HG03196 (cell line): ENCODE measurements around the gene PIP4K2A.
"Not testable (repeated sequence)": the region's sequence is repeated elsewhere in the genome, so short reads cannot be mapped to it uniquely, and the experiment has no call there.

Experiments used
- ATAC-seq: cut with Tn5 transposase; IDR thresholded peaks from one replicate; pipeline ENCODE4 v1.9.1; 2021; ENCODE audit not compliant: unreplicated experiment

PIP4K2A gene

GRCh38 chr10:22697101-22697500, 17.3 kb downstream of the PIP4K2A start:
- no peak for ATAC-seq

DNA sequence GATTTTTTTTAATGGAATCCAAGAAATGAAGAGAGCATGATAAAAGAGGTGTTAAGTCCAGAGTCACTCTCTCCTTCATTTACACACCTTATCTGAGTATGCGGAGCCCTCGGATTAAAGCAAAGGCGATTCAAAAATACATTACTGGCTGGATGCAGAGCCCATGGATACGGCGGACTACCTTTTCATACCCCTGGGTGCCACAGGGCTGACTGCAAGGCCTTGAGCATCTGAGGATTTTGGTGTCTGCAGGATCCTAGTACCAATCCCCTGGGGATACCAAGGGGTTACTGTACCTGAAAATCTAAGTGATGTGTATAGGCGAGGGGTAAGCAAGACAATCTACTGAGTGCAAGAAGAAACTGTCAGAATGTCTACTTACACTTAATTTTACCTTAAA, 20.5 kb downstream of the PIP4K2A start:
- ATAC-seq = no peak

- ATAC-seq = peak; percentile 36
These were observed 21.0 kb downstream of the PIP4K2A start for GRCh38 chr10:22693371-22693784.

- not testable (repeated sequence) for ATAC-seq
These were observed 22.3 kb downstream of the PIP4K2A start for GRCh38 chr10:22692119-22692518.

DNA sequence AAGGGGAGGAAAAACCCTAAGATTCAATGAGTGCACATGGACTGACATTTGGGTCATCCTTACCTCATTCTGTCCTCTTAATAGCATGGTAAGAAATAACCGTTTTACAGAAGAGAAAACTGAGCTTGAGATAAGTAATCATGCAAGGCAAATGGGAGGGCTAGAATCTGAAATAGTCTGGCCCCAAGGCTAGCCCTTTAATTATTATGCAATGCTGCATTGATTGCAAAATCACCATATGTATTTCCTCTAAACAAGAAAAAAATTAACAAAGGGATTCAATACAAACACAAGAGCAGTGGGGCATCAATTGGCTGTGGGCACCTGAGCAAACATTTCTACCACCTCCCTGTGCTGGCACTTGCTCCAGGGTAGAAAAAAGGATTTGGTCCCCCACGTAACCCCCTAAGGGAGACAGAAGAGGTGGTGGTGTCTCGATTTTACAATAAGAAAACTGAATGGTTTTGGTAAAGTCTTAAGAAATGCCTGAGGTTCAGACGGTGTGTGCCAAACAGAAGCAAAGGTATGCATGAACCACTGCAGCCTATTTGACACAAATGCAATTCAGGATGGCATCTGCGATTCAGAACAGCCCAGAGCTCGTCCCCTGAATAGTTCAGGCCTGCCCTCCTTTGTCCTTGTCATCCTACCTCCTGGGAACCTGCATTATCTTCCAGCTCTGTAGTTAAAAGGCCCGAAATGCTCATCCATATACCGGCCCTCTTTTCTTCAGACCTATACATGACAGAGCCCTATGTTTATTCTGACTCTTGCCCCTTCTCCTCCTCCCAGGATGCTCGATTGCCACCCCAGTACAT, 23.6 kb downstream of the PIP4K2A start:
- ATAC-seq = no peak

DNA sequence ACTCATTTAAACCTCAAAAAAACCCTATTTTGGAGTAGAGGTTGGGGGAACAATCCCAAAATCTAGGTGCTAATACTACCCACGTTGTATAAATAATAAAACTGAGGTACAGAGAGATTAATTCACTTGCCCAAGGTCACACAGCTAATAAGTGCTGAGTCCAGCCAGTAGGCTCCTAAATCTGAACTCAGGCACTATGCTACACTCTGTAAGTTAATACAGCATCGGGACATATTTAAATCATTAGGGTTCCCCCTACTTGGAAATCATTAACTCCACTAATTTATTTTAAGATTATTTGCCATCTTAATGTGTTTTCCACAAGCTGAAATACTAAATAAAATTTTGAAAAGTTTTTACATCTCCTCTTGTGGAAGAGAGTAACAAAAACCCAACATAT, 24.2 kb downstream of the PIP4K2A start:
- ATAC-seq = no peak

DNA sequence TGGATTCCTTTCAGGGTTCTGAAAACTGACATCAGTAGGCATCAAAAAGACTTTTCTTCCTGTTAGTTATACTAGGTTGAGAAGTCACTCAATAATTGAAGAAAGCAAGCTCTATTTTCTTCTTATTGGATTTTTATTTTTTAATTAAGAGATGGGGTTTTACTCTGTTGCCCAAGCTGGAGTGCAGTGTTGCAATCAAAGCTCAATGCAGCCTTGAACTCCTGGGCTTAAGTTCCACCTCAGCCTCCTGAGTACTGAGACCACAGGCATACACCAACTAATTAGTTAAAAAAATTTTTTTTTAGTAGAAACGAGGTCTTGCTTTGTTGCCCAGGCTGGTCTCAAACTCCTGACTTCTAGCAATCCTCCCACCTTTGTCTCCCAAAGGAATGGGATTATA, 28.0 kb downstream of the PIP4K2A start:
- ATAC-seq = no peak

DNA sequence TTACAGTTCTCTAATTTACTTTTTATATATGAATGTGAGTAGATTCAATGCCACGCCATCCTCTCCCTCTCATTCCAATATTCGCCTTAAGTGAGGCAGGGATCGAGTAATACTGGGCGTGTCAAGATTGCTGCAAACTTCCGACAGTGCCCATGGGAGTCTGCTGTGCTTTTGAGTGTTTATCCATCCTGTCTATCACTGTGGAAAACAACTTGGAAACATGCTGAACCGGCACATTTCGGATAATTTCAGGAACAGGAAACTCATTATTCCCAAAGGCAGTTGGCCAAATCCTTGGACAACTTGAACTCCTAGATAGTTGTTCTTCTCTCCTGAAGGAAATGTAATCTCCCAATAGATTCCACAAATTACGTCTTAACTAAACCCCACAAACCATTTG, 28.5 kb downstream of the PIP4K2A start:
- no peak for ATAC-seq

- ATAC-seq = no peak
These were observed 29.7 kb downstream of the PIP4K2A start for GRCh38 chr10:22684699-22685098.

- ATAC-seq = peak; percentile 57
These were observed 31.3 kb downstream of the PIP4K2A start for GRCh38 chr10:22683140-22683389.

DNA sequence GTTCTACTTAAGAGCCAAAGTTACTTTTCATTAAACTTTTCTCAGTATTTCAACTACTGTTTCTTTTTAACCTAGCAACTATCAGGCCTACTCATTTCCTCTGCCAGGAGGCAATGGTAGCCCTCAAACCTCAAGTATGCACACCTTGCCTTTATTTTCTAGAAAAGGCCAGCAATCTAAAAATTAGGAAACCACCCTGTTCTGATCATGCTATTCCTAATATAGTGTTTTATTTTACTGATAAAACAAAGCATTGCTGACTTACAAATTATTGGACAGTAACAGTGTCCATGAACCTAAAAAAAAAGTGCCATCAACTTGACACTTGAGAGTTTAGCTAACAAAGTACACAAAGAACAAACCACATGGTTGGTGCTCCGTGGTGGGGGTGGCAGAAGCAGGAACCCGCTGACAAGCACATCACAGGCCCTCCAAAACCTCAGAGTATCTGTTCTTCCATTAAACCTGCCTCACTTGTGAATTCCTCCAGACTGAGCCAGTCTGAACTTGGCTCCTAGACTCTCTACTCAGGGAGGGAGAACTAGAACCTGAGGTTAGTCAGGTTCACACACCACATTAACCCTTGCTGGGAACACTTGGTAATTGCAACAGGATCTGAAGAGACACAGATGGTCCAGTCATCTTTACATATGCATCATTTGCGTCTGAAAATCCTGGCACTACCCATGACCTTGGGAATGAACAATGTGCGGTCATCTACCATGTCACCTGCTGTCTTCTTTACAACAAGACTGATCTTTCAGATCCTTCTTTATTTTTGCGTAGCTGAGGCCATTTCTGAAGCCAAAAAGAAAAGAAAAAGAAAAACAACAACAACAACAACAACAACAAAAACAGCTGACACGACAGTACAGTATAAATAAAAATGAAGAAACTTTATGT, 31.9 kb downstream of the PIP4K2A start:
- ATAC-seq = peak; percentile 21

DNA sequence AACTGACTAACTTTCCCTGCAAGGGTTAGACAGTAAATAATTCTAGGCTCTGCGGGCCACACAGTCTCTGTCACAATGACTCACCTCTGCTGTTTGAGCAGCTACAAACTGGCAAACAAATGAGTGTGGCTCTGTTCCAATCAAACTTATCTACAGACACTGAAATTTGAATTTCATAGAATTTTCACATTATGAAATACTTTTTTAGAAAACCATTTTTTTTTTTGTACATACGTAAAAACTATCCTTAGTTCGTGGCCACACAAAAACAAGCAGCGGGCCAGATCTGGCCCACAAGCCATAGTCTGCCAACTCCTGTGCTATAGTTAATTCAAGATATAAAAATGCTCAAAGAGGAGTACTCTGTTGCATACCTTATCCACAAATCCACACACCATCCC, 32.6 kb downstream of the PIP4K2A start:
- no peak for ATAC-seq

DNA sequence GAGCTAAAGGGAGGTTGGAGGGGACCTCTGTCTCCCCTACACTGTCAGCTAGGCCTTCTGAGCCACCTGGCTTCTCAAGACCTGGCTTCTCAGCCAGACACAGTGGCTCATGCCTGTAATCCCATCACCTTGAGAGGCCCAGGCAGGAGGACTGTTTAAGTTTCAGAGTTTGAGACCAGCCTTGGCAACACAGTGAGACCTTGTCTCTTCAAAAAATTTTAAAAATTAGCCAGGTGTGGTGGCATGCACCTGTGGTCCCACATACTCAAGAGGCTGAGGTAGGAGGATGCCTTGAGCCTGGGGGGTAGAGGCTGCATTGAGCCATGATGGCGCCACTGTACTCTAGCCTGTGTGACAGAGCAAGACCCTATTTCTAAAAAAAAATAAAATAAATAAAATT, 33.1 kb downstream of the PIP4K2A start:
- no peak for ATAC-seq

- no peak for ATAC-seq
These were observed 34.8 kb downstream of the PIP4K2A start for GRCh38 chr10:22679608-22680007.

DNA sequence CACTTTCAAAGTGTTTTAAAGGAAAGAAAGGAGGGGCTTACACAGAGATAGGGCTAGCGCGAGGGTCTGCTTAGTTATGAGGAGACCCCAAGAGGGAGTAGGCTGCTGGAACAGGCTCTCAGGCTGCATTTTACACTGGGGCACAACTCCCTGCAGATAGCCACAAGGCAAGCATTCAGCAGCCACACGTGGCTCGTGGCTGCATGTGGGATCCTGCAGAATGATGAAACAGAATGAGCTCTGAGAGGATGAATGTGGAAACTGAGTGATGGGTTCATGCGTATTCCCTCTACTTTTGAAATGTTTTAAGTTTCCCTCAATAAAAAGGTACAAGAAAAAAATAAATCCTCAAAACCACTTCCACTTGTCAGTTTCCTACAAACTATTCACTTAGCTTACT, 37.0 kb downstream of the PIP4K2A start:
- no peak for ATAC-seq

GRCh38 chr10:22676435-22676834, 37.9 kb downstream of the PIP4K2A start:
- no peak for ATAC-seq

DNA sequence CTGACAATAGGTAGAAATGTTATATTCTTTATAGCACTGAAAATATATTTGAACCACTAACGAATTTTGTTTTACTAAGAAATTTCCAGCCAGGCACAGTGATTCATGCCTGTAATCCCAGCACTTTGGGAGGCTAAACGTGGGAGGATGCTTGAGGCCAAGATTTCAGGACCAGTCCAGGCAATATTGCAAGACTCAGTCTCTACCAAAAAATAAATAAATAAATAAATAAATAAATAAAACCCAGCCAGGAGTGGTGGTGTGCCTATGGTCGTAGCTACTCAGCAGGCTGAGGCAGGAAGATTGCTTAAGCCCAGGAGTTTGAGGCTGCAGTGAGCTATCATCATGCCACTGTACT, 39.8 kb downstream of the PIP4K2A start:
- no peak for ATAC-seq

GRCh38 chr10:22673785-22674572, 40.4 kb downstream of the PIP4K2A start:
- no peak for ATAC-seq

GRCh38 chr10:22673091-22673392, 41.3 kb downstream of the PIP4K2A start:
- ATAC-seq = no peak

DNA sequence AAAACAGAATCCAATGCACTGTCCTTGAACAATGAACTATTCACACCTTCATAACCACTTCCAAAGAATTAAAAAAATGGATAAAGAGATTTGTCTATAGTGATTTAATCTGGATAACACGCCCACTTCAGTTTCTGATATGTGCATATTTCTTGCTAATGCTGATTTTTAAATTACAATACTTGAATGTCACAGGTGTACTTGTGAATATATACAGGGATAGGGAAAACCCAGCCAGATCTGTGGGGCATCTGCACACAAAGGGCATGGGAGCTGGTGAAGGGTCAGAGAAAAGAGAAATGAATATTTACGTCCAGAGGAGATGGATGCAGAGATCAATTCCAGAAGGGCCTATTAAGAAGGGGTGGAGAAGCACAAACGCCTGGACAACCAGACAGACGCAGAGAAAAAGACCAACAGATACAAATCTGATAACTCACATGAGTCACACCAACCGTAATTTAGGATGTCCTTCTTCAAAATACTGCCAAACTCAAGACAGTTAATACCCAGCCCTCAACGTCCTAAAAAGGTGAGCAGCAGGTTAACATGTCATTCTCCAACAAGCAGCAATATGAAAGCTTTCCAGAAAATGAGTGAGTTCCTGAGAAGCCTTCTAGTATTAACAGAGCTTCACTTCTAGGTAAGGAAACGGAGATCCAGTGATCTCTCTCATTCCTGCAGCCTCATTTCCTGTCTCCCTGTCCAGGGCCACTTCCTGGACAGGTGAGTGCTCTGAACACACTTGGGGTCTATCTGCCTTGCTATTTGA, 41.9 kb downstream of the PIP4K2A start:
- ATAC-seq = no peak

GRCh38 chr10:22670788-22671187, 43.6 kb downstream of the PIP4K2A start:
- ATAC-seq = no peak
